Activated effector memory CD4-positive, alpha-beta T cell treated with Interleukin-2 at 50 U/mL for 16 hours (primary cell): Measurements from ENCODE around the gene TP53TG5.
"Not testable (repeated sequence)": the region's sequence is repeated elsewhere in the genome, so short reads cannot be mapped to it uniquely, and the experiment has no call there.

Experiments used
- DNase-seq: peaks from one replicate; pipeline ENCODE4 v3.0.0-alpha.2; 2020

TP53TG5 gene

GRCh38 chr20:45363611-45364492 lies 14.3 kb downstream of the TP53TG5 start:
- DNase-seq, result no peak

- peak; percentile 97 for DNase-seq
Observed at GRCh38 chr20:45362804-45363610, 15.1 kb downstream of the TP53TG5 start, which contains the start of gene SYS1. TSS of gene SYS1 (plus strand) at chr20:45363156. CDS start at chr20:45363532, 376 bp downstream.

- no peak for DNase-seq
Observed at GRCh38 chr20:45361793-45362192, 16.3 kb downstream of the TP53TG5 start.

- no peak for DNase-seq
Observed at GRCh38 chr20:45359406-45360148, 18.5 kb downstream of the TP53TG5 start.

GRCh38 chr20:45359069-45359405 lies 19.1 kb downstream of the TP53TG5 start:
- no peak for DNase-seq

GRCh38 chr20:45358282-45359068 lies 19.6 kb downstream of the TP53TG5 start:
- DNase-seq, result no peak

- no peak for DNase-seq
Observed at GRCh38 chr20:45355209-45356084, 22.7 kb downstream of the TP53TG5 start.

GRCh38 chr20:45354423-45355208 lies 23.5 kb downstream of the TP53TG5 start:
- DNase-seq, result no peak

GRCh38 chr20:45353746-45354145 lies 24.4 kb downstream of the TP53TG5 start:
- DNase-seq, result no peak

GRCh38 chr20:45352729-45353128 lies 25.4 kb downstream of the TP53TG5 start:
- DNase-seq, result no peak

- DNase-seq, result not testable (repeated sequence)
Observed at GRCh38 chr20:45350795-45351194, 27.3 kb downstream of the TP53TG5 start.

- DNase-seq, result no peak
Observed at GRCh38 chr20:45350217-45350616, 27.9 kb downstream of the TP53TG5 start.

GRCh38 chr20:45347936-45348778 lies 30.0 kb downstream of the TP53TG5 start, which contains the start of gene SDC4:
TSS of gene SDC4 (minus strand) at chr20:45348424. CDS start at chr20:45348384, 40 bp downstream.
- DNase-seq, result peak; percentile 44

- DNase-seq, result no peak
Observed at GRCh38 chr20:45347297-45347935, 30.7 kb downstream of the TP53TG5 start.

GRCh38 chr20:45346851-45347250 lies 31.3 kb downstream of the TP53TG5 start:
- no peak for DNase-seq

- DNase-seq, result no peak
Observed at GRCh38 chr20:45346291-45346718, 31.8 kb downstream of the TP53TG5 start.

GRCh38 chr20:45345104-45345936 lies 32.8 kb downstream of the TP53TG5 start:
- DNase-seq, result no peak
